ENCODE measurements around the gene TBC1D16. TPM values are rescaled to one million over a fixed set of nuclear protein-coding genes. Genes with fewer than 3 reads are reported as not detected.

The TBC1D16 gene
- total and polyA plus RNA-seq, 2 donors (not counting 1 experiment from before 2014, with no cell fraction given) = 8.3 to 30.4 TPM

DNA sequence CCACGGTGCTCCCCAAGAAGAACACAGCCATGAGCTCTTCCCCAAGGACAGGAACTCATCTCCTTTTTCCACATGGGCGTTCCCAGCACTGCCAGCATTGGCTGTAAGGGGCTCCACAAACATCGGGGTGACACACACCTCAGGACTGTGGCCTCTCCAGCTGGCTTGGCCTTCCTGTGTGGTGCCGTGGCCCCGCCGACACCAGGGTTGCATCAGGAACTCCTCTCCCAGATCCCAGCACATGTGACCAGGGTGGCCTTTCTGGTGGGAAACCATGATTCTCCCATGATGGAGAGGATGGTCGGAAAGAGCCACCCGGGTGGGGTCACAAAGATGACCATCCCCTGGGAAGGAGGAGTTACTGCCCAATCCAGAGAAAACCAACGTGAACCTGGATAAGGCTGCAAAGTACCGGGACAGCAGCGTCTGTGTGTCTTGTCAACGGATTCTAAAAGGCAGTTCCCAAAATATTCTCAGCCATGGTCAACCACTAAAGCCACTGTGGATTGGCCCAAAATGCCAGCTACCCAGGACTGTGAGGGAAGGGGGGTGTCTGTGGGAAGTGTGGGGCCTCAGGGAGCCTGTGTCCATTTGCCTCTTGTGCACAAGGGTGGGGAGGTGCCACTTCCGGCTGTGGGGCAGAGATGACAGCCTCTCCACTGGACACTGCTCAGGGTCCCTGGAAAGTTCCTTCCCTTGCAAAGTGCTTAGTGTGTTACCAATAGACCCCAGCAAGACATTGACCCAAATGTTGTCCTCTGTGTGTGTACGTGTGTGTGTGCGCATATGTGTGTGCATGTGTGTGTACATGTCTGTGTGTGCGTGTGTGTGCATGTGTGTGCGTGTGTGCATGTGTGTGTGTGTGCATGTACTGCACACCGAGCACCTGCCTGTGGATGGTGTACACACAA is 118.4 kb downstream of the TBC1D16 start:
- TF ChIP-seq EZH2 (IDR thresholded peaks at IDR 0.05; ENCODE audit: low read length, missing control alignments) = no peak
- no peak for TF ChIP-seq CTCF (conservative IDR thresholded peaks at IDR 0.05 in 1 of 2, IDR thresholded peaks at IDR 0.05 in 1 of 2; ENCODE audit: low read depth in 1 of 2, low read length in 2 of 2)
- H3K36me3 ChIP-seq (ENCODE audit: control insufficient read depth, insufficient read depth, low read length) = no peaks in the 10 kb centered on the region
- H3K79me2 ChIP-seq (ENCODE audit: control insufficient read depth, insufficient read depth, low read length) = no peaks in the 10 kb centered on the region
- no peaks in the 10 kb centered on the region for H4K20me1 ChIP-seq (ENCODE audit: control insufficient read depth, extremely low read depth, insufficient read depth, low read length)
- no peak overlapping the region for H2AFZ ChIP-seq (ENCODE audit: low read length)
- H3K4me3 ChIP-seq (replicated peaks in 1 of 4; ENCODE audit: control extremely low read depth in 1 of 4, insufficient read depth in 1 of 4, low read depth in 3 of 4, low read length in 4 of 4) = no peak overlapping the region
- H3K4me2 ChIP-seq (ENCODE audit: extremely low read depth, insufficient read depth, low read length) = no peak overlapping the region
- H3K27ac ChIP-seq (ENCODE audit: insufficient read depth, low read length) = no peak overlapping the region
- no peaks in the 10 kb centered on the region for H3K4me1 ChIP-seq (ENCODE audit: control insufficient read depth, extremely low read depth, insufficient read depth, low read length)
- DNase-seq (ENCODE audit: low read depth in 2 of 2) = no peak
- H3K9ac ChIP-seq (ENCODE audit: insufficient read depth, low read length) = no peak overlapping the region
- no peaks in the 10 kb centered on the region for H3K9me3 ChIP-seq (ENCODE audit: control insufficient read depth, insufficient read depth, low read depth, low read length)
- peaks cover 15% of the 10 kb centered on the region for H3K27me3 ChIP-seq (ENCODE audit: control insufficient read depth, insufficient read depth, low read length)

DNA sequence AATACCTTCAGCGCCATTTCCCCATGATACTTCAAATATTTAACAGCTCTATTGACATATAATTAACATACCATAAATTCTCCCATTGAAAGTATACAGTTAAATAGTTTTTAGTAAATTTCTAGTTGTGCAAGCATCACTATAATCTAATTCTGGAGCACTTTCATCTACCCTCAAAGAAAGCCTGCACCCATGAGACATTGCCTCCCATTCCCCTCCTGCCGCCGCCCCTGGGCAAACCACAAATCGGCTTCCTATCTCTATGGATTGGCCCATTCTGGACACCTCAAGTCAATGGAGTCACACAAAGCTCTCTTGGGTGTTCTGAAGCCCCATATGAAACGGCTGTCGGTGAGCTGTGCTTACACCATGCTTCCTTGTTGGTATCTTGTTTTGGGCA is 119.2 kb downstream of the TBC1D16 start:
- Histone ChIP-seq H3K36me3 (ENCODE audit: control insufficient read depth, insufficient read depth, low read length) (no peaks in the 10 kb centered on the region), H2AFZ (ENCODE audit: low read length) (no peak overlapping the region), H3K4me3 (replicated peaks in 1 of 4; ENCODE audit: control extremely low read depth in 1 of 4, insufficient read depth in 1 of 4, low read depth in 3 of 4, low read length in 4 of 4) (no peak overlapping the region), H3K9ac (ENCODE audit: insufficient read depth, low read length) (no peak overlapping the region), H3K9me3 (ENCODE audit: control insufficient read depth, insufficient read depth, low read depth, low read length) (no peaks in the 10 kb centered on the region), H3K27me3 (ENCODE audit: control insufficient read depth, insufficient read depth, low read length) (peaks cover 15% of the 10 kb centered on the region), H3K27ac (ENCODE audit: insufficient read depth, low read length) (no peak overlapping the region), H3K79me2 (ENCODE audit: control insufficient read depth, insufficient read depth, low read length) (no peaks in the 10 kb centered on the region), H3K4me1 (ENCODE audit: control insufficient read depth, extremely low read depth, insufficient read depth, low read length) (no peaks in the 10 kb centered on the region), H4K20me1 (ENCODE audit: control insufficient read depth, extremely low read depth, insufficient read depth, low read length) (no peaks in the 10 kb centered on the region), H3K4me2 (ENCODE audit: extremely low read depth, insufficient read depth, low read length) (no peak overlapping the region)
- DNase-seq (ENCODE audit: low read depth in 2 of 2) = no peak
- TF ChIP-seq CTCF (conservative IDR thresholded peaks at IDR 0.05 in 1 of 2, IDR thresholded peaks at IDR 0.05 in 1 of 2; ENCODE audit: low read depth in 1 of 2, low read length in 2 of 2) (no peak), EZH2 (IDR thresholded peaks at IDR 0.05; ENCODE audit: low read length, missing control alignments) (no peak)

DNA sequence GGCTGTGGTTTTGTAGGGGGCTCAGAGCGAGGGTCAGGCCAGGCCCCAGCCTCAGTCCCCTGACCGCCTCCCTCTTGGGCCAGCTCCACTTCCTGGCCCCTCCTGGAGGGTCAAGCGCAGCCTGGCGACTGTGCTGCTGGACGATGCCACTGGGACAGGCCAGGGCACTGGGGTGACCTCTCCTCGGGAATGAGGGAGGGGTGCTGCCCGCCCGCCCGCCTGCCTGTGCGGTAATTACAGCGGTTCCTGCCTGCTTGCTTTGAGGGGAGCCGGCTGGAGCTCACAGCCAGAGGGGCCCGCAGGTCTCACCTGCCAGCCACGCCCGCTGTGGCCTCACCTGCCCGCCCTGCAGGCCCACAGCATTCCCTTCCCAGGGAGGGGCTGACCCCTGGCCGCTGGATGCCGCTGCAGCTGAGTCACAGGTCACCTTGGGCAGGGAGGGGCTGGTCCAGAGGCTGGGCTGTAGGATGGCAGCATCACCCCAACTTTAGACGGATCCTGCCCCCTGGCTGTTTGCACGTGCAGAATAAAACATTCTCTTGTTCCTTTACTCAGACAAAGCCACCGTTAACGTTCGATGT is 119.7 kb downstream of the TBC1D16 start:
- Histone ChIP-seq H2AFZ (ENCODE audit: low read length) (no peak overlapping the region), H3K4me2 (ENCODE audit: extremely low read depth, insufficient read depth, low read length) (no peak overlapping the region), H4K20me1 (ENCODE audit: control insufficient read depth, extremely low read depth, insufficient read depth, low read length) (no peaks in the 10 kb centered on the region), H3K4me3 (replicated peaks in 1 of 4; ENCODE audit: control extremely low read depth in 1 of 4, insufficient read depth in 1 of 4, low read depth in 3 of 4, low read length in 4 of 4) (no peak overlapping the region), H3K9ac (ENCODE audit: insufficient read depth, low read length) (no peak overlapping the region), H3K9me3 (ENCODE audit: control insufficient read depth, insufficient read depth, low read depth, low read length) (no peaks in the 10 kb centered on the region), H3K27me3 (ENCODE audit: control insufficient read depth, insufficient read depth, low read length) (peaks cover 11% of the 10 kb centered on the region), H3K4me1 (ENCODE audit: control insufficient read depth, extremely low read depth, insufficient read depth, low read length) (no peaks in the 10 kb centered on the region), H3K36me3 (ENCODE audit: control insufficient read depth, insufficient read depth, low read length) (no peaks in the 10 kb centered on the region), H3K79me2 (ENCODE audit: control insufficient read depth, insufficient read depth, low read length) (no peaks in the 10 kb centered on the region), H3K27ac (ENCODE audit: insufficient read depth, low read length) (no peak overlapping the region)
- TF ChIP-seq CTCF (conservative IDR thresholded peaks at IDR 0.05 in 1 of 2, IDR thresholded peaks at IDR 0.05 in 1 of 2; ENCODE audit: low read depth in 1 of 2, low read length in 2 of 2) (peak in 1 of 2 donors; percentile 50), EZH2 (IDR thresholded peaks at IDR 0.05; ENCODE audit: low read length, missing control alignments) (no peak)
- DNase-seq (ENCODE audit: low read depth in 2 of 2) = peak in 1 of 2 donors; percentile 55
